Epithelial cell of proximal tubule (primary cell): Measurements from ENCODE around the gene MIEF1. TPM values are rescaled to one million over a fixed set of nuclear protein-coding genes. Genes with fewer than 3 reads are reported as not detected.

Experiments
- DNase-seq: peaks from one replicate; pipeline ENCODE4 v3.0.0-alpha.2; 2011; ENCODE audit warnings: low read depth
- H3K4me3 ChIP-seq: 2 replicates; pipeline ENCODE4 v1.5.1; 2011; ENCODE audit warnings: low read depth, mild to moderate bottlenecking, low read length
- total RNA-seq: library from RNA; depleted of rRNA; stranded (reverse); fragments of >200 nt; gene quantifications from 2 replicates; pipeline ENCODE4 v1.2.3, GENCODE V29; 2015
- TF ChIP-seq, protein P1 (sequence below): conservative IDR thresholded peaks from 2 replicates; pipeline ENCODE4 v1.5.1; 2012; ENCODE audit warnings: low read depth, mild to moderate bottlenecking, low read length

The MIEF1 gene
- total RNA-seq, 1 donor from 2014 or later: 22.9 TPM

DNA sequence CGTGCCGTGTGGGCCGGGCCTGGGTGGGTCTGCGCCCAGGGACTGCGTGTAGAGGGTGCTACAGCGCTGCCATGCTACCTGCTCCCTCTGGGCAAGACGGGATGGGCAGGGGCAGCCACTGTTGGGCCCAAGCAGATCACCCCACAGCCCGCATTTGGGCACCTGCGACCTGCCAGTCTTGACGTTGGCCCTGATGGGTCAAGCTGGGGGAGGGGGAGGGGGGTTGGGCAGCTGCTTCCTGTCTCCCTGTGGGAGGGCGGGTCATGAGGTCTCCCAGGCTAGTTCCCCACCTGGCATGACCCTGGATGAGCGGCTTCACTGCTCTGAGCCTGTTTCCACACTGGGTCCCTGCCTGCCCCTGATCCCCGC, 33.3 kb downstream of the MIEF1 start:
- TF ChIP-seq, protein P1, sequence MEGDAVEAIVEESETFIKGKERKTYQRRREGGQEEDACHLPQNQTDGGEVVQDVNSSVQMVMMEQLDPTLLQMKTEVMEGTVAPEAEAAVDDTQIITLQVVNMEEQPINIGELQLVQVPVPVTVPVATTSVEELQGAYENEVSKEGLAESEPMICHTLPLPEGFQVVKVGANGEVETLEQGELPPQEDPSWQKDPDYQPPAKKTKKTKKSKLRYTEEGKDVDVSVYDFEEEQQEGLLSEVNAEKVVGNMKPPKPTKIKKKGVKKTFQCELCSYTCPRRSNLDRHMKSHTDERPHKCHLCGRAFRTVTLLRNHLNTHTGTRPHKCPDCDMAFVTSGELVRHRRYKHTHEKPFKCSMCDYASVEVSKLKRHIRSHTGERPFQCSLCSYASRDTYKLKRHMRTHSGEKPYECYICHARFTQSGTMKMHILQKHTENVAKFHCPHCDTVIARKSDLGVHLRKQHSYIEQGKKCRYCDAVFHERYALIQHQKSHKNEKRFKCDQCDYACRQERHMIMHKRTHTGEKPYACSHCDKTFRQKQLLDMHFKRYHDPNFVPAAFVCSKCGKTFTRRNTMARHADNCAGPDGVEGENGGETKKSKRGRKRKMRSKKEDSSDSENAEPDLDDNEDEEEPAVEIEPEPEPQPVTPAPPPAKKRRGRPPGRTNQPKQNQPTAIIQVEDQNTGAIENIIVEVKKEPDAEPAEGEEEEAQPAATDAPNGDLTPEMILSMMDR: no peak
- H3K4me3 ChIP-seq: no peak overlapping the region
- no peak for DNase-seq

DNA sequence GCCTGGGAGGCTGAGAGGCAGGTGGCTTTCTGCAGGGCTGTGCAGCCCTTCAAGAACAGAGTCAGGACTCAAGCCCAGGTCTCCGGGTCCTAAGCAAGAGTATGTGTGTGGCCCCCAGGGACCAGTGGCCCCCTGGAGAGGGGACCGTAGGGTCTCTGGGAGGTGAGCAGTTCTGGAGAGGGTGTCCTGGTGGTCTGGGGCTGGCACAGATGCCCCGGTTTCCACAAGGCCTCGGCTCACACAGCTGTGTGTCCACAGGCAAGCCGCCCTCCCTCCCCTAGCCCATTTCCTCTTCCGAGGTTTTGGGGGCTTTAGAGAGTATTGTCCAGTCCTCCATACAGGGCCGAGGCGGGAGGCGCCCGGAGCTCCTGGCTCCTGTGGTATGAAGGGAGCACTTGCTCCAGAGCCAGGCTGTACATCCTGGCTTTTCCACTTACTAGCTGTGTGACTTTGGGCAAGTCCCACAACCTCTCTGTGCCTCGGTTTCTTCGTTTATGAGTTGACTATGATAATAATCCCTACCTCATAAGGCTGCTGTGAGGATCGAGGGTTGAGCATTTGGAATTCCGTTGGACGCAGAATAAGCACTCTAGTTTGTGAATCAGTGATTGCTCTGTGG, 33.9 kb downstream of the MIEF1 start:
- TF ChIP-seq, protein P1: no peak
- DNase-seq: no peak

DNA sequence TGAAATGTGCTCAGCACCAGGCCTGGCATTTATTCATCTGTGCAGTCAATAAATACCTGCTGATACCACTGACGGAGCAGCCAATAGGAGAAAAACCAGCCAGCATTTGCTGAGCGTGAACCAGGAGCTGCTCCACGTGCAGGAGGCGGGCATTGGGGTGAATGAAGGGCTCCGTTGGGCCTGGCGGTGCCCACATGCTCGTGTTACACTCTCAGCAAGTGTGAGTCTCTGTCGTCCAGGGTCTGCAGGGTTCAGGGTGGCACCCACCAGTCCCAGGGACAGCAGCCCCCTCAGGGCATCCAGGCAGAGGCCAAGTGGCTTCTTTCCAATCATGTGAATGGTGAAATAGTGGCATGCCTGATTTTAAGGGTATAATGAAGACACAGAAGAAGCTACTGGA, 34.6 kb downstream of the MIEF1 start:
- no peak for DNase-seq
- TF ChIP-seq, protein P1: no peak
- no peak overlapping the region for H3K4me3 ChIP-seq

More for the DNA sequence above, 33.9 kb downstream of the MIEF1 start:
- H3K4me3 ChIP-seq: no peak overlapping the region

DNA sequence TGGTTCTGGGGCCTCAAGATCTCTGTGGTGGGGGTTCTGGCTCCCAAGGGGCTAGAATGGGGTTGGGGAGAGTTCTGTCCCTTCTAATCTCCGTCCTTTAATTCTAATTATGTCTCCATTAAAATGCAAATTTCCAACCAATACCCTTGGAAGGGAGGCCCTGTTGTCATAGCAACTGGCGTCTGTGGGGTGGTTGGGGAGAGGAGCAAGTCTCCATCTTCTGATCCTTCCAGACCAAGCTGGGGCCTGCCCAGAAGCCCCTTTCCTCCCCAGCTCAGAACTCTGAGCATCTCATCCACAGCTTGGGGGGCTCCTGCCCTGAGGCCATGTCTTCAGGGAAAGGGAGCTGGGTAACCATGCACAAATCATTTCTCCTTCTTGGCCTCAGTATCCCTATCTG, 35.9 kb downstream of the MIEF1 start:
- H3K4me3 ChIP-seq: no peak overlapping the region
- no peak for DNase-seq
- TF ChIP-seq, protein P1: no peak

DNA sequence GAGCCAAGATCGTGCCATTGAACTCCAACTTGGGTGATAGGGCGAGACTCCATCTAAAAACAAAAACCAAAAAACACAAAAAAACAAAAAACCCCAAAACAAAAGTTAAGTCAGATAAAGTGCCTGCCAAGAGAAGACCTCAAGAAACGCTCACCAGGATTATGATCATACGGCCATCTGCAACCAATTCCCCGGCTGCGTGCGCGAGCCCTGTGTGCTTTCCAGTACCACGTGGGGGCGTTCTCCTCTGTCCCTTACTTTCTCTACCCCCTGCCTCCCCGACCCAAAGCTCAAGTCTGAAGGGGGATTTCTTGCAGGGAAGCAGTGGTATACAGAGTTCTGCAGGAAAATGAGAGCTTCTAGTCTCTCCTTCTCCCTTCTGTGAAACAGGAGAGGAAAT, 41.0 kb downstream of the MIEF1 start:
- TF ChIP-seq, protein P1: peak; percentile 66
- H3K4me3 ChIP-seq: no peak overlapping the region
- no peak for DNase-seq

DNA sequence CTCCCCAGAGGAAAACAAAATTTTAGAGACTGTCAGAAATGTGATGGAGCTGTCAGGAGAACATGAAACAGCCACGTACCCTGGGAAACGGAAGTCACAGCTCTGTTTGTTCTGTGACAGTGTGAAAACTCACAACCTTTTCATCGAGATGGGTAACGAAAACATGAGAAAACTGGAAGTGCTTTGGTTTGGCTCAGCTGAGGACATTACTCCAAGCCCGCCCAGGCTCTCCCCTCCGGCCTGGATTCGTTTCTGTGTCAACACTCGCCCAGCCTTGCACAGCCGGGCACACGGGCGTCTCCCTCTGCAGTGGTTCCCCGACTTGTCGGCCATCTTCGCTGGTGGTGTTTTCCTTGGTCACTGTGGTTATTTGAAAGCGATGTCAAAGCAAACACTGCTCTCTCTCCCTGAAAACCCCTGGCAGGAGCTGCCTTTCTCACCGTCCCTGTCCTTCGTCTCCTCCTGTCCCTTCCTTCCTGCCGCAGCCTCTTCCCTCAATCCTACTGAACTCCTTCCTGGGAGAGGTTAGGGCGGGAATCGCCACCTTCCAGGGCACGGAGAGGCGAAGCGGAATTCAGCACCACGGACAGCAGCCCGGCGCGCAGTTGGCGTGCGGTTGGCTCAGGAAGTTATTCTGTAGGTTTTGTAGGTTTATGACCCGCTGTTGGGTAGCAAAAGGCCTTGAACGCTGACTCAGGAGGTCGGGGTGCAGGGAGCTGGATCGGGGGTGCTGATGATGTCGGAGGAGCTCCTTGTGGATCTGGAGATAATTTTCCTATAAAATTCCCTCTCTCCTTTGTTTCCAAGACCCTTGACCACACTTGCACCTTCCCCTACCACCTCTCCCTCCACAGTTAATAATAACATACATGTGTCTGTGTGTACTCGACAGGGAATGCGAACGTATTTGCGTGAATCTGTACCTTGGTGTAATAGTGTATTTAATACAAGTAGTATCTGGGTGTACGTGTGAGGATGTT, 43.6 kb downstream of the MIEF1 start:
- TF ChIP-seq, protein P1: no peak
- DNase-seq: no peak
- no peak overlapping the region for H3K4me3 ChIP-seq
